ENCODE data around the gene ASF1A.

Gene ASF1A

GRCh38 chr6:118913161-118913560, 19.2 kb downstream of the ASF1A start:
- no peak for DNase-seq (ENCODE audit: low read depth in 2 of 2)

- DNase-seq (ENCODE audit: low read depth in 2 of 2), result no peak
Observed at GRCh38 chr6:118914598-118914997, 20.6 kb downstream of the ASF1A start.

- DNase-seq (ENCODE audit: low read depth in 2 of 2), result no peak
Observed at GRCh38 chr6:118917546-118918328, 23.8 kb downstream of the ASF1A start.

- DNase-seq (ENCODE audit: low read depth in 2 of 2), result no peak
Observed at GRCh38 chr6:118918329-118918725, 24.4 kb downstream of the ASF1A start.

GRCh38 chr6:118921084-118921483, 27.1 kb downstream of the ASF1A start:
- no peak for DNase-seq (ENCODE audit: low read depth in 2 of 2)

GRCh38 chr6:118923035-118923434, 29.1 kb downstream of the ASF1A start:
- no peak for DNase-seq (ENCODE audit: low read depth in 2 of 2)

GRCh38 chr6:118930680-118931079, 36.7 kb downstream of the ASF1A start:
- no peak for DNase-seq (ENCODE audit: low read depth in 2 of 2)

GRCh38 chr6:118931436-118931835, 37.5 kb downstream of the ASF1A start:
- DNase-seq (ENCODE audit: low read depth in 2 of 2), result no peak

GRCh38 chr6:118932421-118932820, 38.5 kb downstream of the ASF1A start:
- no peak for DNase-seq (ENCODE audit: low read depth in 2 of 2)

GRCh38 chr6:118933855-118934460, 40.0 kb downstream of the ASF1A start:
- DNase-seq (ENCODE audit: low read depth in 2 of 2), result no peak

- DNase-seq (ENCODE audit: low read depth in 2 of 2), result peak; percentile 70 to 86
Observed at GRCh38 chr6:118934461-118935330, 40.7 kb downstream of the ASF1A start, which contains the start of gene MCM9. TSS of gene MCM9 (minus strand) at chr6:118935159. CDS start at chr6:118931723, 3,436 bp downstream.

GRCh38 chr6:118935331-118935668, 41.3 kb downstream of the ASF1A start:
- no peak for DNase-seq (ENCODE audit: low read depth in 2 of 2)

GRCh38 chr6:118935978-118936703, 42.2 kb downstream of the ASF1A start:
- no peak for DNase-seq (ENCODE audit: low read depth in 2 of 2)

- DNase-seq (ENCODE audit: low read depth in 2 of 2), result no peak
Observed at GRCh38 chr6:118939683-118940082, 45.7 kb downstream of the ASF1A start.

GRCh38 chr6:118940770-118941169, 46.8 kb downstream of the ASF1A start:
- no peak for DNase-seq (ENCODE audit: low read depth in 2 of 2)

GRCh38 chr6:118945217-118945616, 51.3 kb downstream of the ASF1A start:
- no peak for DNase-seq (ENCODE audit: low read depth in 2 of 2)

- DNase-seq (ENCODE audit: low read depth in 2 of 2), result no peak
Observed at GRCh38 chr6:118952683-118953082, 58.7 kb downstream of the ASF1A start.

GRCh38 chr6:118953391-118953790, 59.4 kb downstream of the ASF1A start:
- DNase-seq (ENCODE audit: low read depth in 2 of 2), result no peak

Data from stimulated activated CD4-positive, alpha-beta T cell treated with anti-CD3 and anti-CD28 coated beads, Interleukin-12 subunit alpha, Interleukin-12 subunit beta, amount 100 ng/mL, for 24 hours (primary cell).